HepG2 (cell line): ENCODE measurements around the gene IL1RL1. TPM values are rescaled to one million over a fixed set of nuclear protein-coding genes. Genes with fewer than 3 reads are reported as not detected.

Experiments
- ATAC-seq: fragments of 200-7000 bp; cut with Tn5 transposase; 3 replicates; pipeline ENCODE4 v1.9.1; 2020; ENCODE audit warnings: mild to moderate bottlenecking, moderate library complexity
- BruUV-seq: library from RNA; stranded (reverse); fragments of 400-500 nt; replicated peaks from 2 replicates; lab custom pipeline; 2021; lab: Mats Ljungman, UMichigan
- CTCF ChIA-PET: fragments of 300-600 bp; formaldehyde crosslinking; extraction: SDS; loops from one replicate; lab custom pipeline; 2021; ENCODE audit warnings: low total read pairs, inconsistent platforms, low intra/inter-chr PET ratio; lab: Yijun Ruan, JAX
- POLR2A ChIA-PET: fragments of 350-600 bp; sonication (Branson Sonifier 250); formaldehyde crosslinking; loops from one replicate; lab custom pipeline; 2020; ENCODE audit warnings: antibody characterized with exemption, inconsistent platforms; lab: Yijun Ruan, JAX
- DNase-seq: peaks from one replicate; pipeline ENCODE4 v3.0.0-alpha.2; 2015; ENCODE audit warnings: low spot score
- FAIRE-seq: peaks from 3 replicates; lab custom pipeline; 2011; peaks lifted over from hg19 to GRCh38; lab: Jason Lieb, UNC
- H2AFZ ChIP-seq: one replicate; pipeline ENCODE4 v1.6.1; 2011; ENCODE audit warnings: low read length, inconsistent platforms
- H3K27ac ChIP-seq: fragments of 300-600 bp; 3 replicates; pipeline ENCODE4 v1.8.0; 2011; ENCODE audit warnings: mixed run types, mild to moderate bottlenecking, mixed read lengths, low read length, inconsistent platforms; ENCODE audit not compliant: insufficient read depth; ENCODE audit errors: extremely low read length
- H3K27me3 ChIP-seq, 2 experiments: fragments of 200-600 bp in 1 of 2; 2 replicates in 1 of 2; 3 replicates in 1 of 2; pipeline versions ENCODE4 v1.6.0 to v1.8.0; 2011; ENCODE audit warnings: low read length in 2 of 2, mild to moderate bottlenecking in 2 of 2, moderate library complexity in 2 of 2, inconsistent platforms in 1 of 2; ENCODE audit not compliant: insufficient read depth in 2 of 2, control insufficient read depth in 1 of 2
- H3K36me3 ChIP-seq, 2 experiments: fragments of 200-600 bp in 1 of 2; replicated peaks in 1 of 2; 2 replicates in 1 of 2; 3 replicates in 1 of 2; pipeline versions ENCODE4 v1.5.1 to v1.8.0; 2011; ENCODE audit warnings: low read length in 2 of 2, inconsistent platforms in 1 of 2; ENCODE audit not compliant: insufficient read depth in 2 of 2, control insufficient read depth in 1 of 2
- H3K4me1 ChIP-seq: 2 replicates; pipeline ENCODE4 v1.5.1; 2012; ENCODE audit warnings: low read length, inconsistent platforms; ENCODE audit not compliant: insufficient read depth
- H3K4me2 ChIP-seq: 2 replicates; pipeline ENCODE4 v1.6.0; 2011; ENCODE audit warnings: low read depth, low read length, inconsistent platforms
- H3K4me3 ChIP-seq, 3 experiments: fragments of 200-600 bp in 1 of 3; sonication (generic), shearing (Covaris generic) in 1 of 3; replicated peaks in 1 of 3; 2 replicates each; pipeline ENCODE4 v1.5.1; 2011 to 2016; ENCODE audit warnings: low read length in 3 of 3, inconsistent platforms in 2 of 3, low read depth in 2 of 3, mild to moderate bottlenecking in 2 of 3, control low read depth in 1 of 3, mixed read lengths in 1 of 3; ENCODE audit not compliant: insufficient read depth in 1 of 3
- H3K79me2 ChIP-seq: one replicate; pipeline ENCODE4 v1.6.1; 2011; ENCODE audit warnings: low read length, inconsistent platforms; ENCODE audit not compliant: insufficient read depth
- H3K9ac ChIP-seq: 2 replicates; pipeline ENCODE4 v1.6.0; 2011; ENCODE audit warnings: mild to moderate bottlenecking, low read depth, low read length, inconsistent platforms; ENCODE audit not compliant: insufficient read depth
- H3K9me3 ChIP-seq: 2 replicates; pipeline ENCODE4 v1.5.1; 2012; ENCODE audit warnings: mild to moderate bottlenecking, low read length
- H4K20me1 ChIP-seq: 2 replicates; pipeline ENCODE4 v1.6.0; 2011; ENCODE audit warnings: inconsistent platforms, mild to moderate bottlenecking, low read length, moderate library complexity; ENCODE audit not compliant: insufficient read depth
- AHDC1 ChIP-seq: sonication (generic); formaldehyde crosslinking; IDR thresholded peaks from 2 replicates; pipeline ENCODE4 v1.5.1; 2020; ENCODE audit warnings: mild to moderate bottlenecking, missing genetic modification reagents, borderline replicate concordance
- EEA1 ChIP-seq: sonication (generic); formaldehyde crosslinking; IDR thresholded peaks from 2 replicates; pipeline ENCODE4 v1.5.1; 2020; ENCODE audit warnings: mild to moderate bottlenecking, missing genetic modification reagents, borderline replicate concordance
- FOSL2 ChIP-seq: sonication (generic); formaldehyde crosslinking; IDR thresholded peaks from 2 replicates; pipeline ENCODE4 v1.4.0; 2020; ENCODE audit warnings: missing genetic modification reagents
- KAT7 ChIP-seq: IDR thresholded peaks from 2 replicates; pipeline ENCODE4 v1.6.1; 2018; ENCODE audit warnings: borderline replicate concordance, missing compliant biosample characterization
- KLF6 ChIP-seq: IDR thresholded peaks from 2 replicates; pipeline ENCODE4 v1.8.0; 2016; ENCODE audit warnings: missing biosample characterization, missing genetic modification reagents
- MED13 ChIP-seq: sonication (generic); formaldehyde crosslinking; IDR thresholded peaks from 2 replicates; pipeline ENCODE4 v1.5.0; 2020; ENCODE audit warnings: missing genetic modification reagents
- RFX5 ChIP-seq: IDR thresholded peaks from 2 replicates; pipeline ENCODE4 v1.6.1; 2011; ENCODE audit warnings: low read depth, low read length, improper control_type of control experiment
- SNAPC5 ChIP-seq: sonication (generic); formaldehyde crosslinking; IDR thresholded peaks from 2 replicates; pipeline ENCODE4 v1.8.1; 2023; ENCODE audit warnings: mild to moderate bottlenecking, missing genetic modification reagents, borderline replicate concordance
- TIGD3 ChIP-seq: sonication (generic); formaldehyde crosslinking; IDR thresholded peaks from 2 replicates; pipeline ENCODE4 v1.5.1; 2020; ENCODE audit warnings: mild to moderate bottlenecking, missing genetic modification reagents, borderline replicate concordance
- ZNF562 ChIP-seq: sonication (generic); formaldehyde crosslinking; IDR thresholded peaks from 2 replicates; pipeline ENCODE4 v1.8.0; 2022; ENCODE audit warnings: missing genetic modification reagents, borderline replicate concordance
- ZNF567 ChIP-seq: sonication (generic); formaldehyde crosslinking; IDR thresholded peaks from 2 replicates; pipeline ENCODE4 v1.8.1; 2023; ENCODE audit warnings: mild to moderate bottlenecking, missing genetic modification reagents, borderline replicate concordance
- ZNF576 ChIP-seq: sonication (generic); formaldehyde crosslinking; IDR thresholded peaks from 2 replicates; pipeline ENCODE4 v1.4.0; 2020; ENCODE audit warnings: mild to moderate bottlenecking, missing genetic modification reagents
- ZNF639 ChIP-seq: conservative IDR thresholded peaks from 2 replicates; pipeline ENCODE4 v1.6.1; 2018; ENCODE audit warnings: missing genetic modification reagents
- in situ Hi-C: cut with HindIII; loops from 2 replicates; pipeline ENCODE4 v1.10.0; 2017; ENCODE audit warnings: low pct_unique_long_range_greater_than_20kb; ENCODE audit not compliant: extremely low pct_ligation_motif_present
- intact Hi-C: fragments of 100-400 bp; cut with micrococcal nuclease; formaldehyde crosslinking; loops from one replicate; pipeline ENCODE4 v1.10.0; 2022; ENCODE audit not compliant: unreplicated experiment
- polyA plus RNA-seq, 8 experiments: library from polyadenylated mRNA; depleted of rRNA in 3 of 8; stranded (reverse) in 7 of 8; unstranded in 1 of 8; fragments of >200 nt; fragmentation: Illumina TruSeq in 4 of 8; extraction: Trizol in 4 of 8; gene quantifications; 2 replicates each; pipeline versions ENCODE4 v1.2.1 to v1.2.3, GENCODE V29; 2011 to 2016; ENCODE audit warnings: low read depth in 4 of 8, missing spikeins in 1 of 8, mixed read lengths in 1 of 8; ENCODE audit not compliant: insufficient read depth in 1 of 8
- total RNA-seq, 5 experiments: library from RNA; depleted of rRNA; stranded (reverse); fragments of >200 nt; fragmentation: Illumina TruSeq; extraction: Trizol; gene quantifications; 2 replicates each; pipeline ENCODE4 v1.2.3, GENCODE V29; 2016; ENCODE audit warnings: low read depth in 1 of 5
- TF ChIP-seq, protein P1 (sequence below): sonication (generic); formaldehyde crosslinking; conservative IDR thresholded peaks from 2 replicates; pipeline ENCODE4 v1.8.1; 2023; ENCODE audit warnings: missing genetic modification reagents
- TF ChIP-seq, protein P2 (sequence below): IDR thresholded peaks from 2 replicates; pipeline ENCODE4 v1.6.1; 2016

IL1RL1 gene
- total and polyA plus RNA-seq, 2 of the 13 experiments (the other 11 are each of a cell fraction or from before 2014, with no cell fraction given) = 0.02 to 0.03 TPM

- CTCF ChIA-PET = no interaction called here
- H3K4me3 ChIP-seq = no peak overlapping the region
- H3K27ac ChIP-seq = no peak overlapping the region
- H4K20me1 ChIP-seq = no peaks in the 10 kb centered on the region
- in situ Hi-C loops = no loop called here
- H3K79me2 ChIP-seq = no peaks in the 10 kb centered on the region
- FAIRE-seq (no peak), DNase-seq (no peak), ATAC-seq (no peak)
- H3K9ac ChIP-seq = no peak overlapping the region
- no peak overlapping the region for H2AFZ ChIP-seq
- no peaks in the 10 kb centered on the region for H3K9me3 ChIP-seq
- H3K36me3 ChIP-seq = no peaks in the 10 kb centered on the region
- POLR2A ChIA-PET = no interaction called here
- H3K27me3 ChIP-seq = peaks cover 0 to 7% of the 10 kb centered on the region in 2 experiments; a peak in 1 of 5 replicates
- H3K4me1 ChIP-seq = no peaks in the 10 kb centered on the region
- no TSS peak for BruUV-seq
- H3K4me2 ChIP-seq = no peak overlapping the region
- intact Hi-C loops = no loop called here
- TF ChIP-seq ZNF576 (CRISPR knock-in tag) = no peak
- no peak for TF ChIP-seq KLF6 (CRISPR knock-in tag)
- TF ChIP-seq RFX5 = no peak
- TF ChIP-seq KAT7 (CRISPR knock-in tag) = no peak
- no peak for TF ChIP-seq ZNF639
- TF ChIP-seq ZNF562 = no peak
- TF ChIP-seq, protein P1, sequence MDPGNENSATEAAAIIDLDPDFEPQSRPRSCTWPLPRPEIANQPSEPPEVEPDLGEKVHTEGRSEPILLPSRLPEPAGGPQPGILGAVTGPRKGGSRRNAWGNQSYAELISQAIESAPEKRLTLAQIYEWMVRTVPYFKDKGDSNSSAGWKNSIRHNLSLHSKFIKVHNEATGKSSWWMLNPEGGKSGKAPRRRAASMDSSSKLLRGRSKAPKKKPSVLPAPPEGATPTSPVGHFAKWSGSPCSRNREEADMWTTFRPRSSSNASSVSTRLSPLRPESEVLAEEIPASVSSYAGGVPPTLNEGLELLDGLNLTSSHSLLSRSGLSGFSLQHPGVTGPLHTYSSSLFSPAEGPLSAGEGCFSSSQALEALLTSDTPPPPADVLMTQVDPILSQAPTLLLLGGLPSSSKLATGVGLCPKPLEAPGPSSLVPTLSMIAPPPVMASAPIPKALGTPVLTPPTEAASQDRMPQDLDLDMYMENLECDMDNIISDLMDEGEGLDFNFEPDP (CRISPR knock-in tag) = no peak
- no peak for TF ChIP-seq EEA1 (CRISPR knock-in tag)
- TF ChIP-seq AHDC1 = no peak
- no peak for TF ChIP-seq TIGD3 (CRISPR knock-in tag)
- TF ChIP-seq FOSL2 (CRISPR knock-in tag) = no peak
- TF ChIP-seq SNAPC5 (CRISPR knock-in tag) = no peak
- TF ChIP-seq, protein P2, sequence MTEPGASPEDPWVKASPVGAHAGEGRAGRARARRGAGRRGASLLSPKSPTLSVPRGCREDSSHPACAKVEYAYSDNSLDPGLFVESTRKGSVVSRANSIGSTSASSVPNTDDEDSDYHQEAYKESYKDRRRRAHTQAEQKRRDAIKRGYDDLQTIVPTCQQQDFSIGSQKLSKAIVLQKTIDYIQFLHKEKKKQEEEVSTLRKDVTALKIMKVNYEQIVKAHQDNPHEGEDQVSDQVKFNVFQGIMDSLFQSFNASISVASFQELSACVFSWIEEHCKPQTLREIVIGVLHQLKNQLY (CRISPR knock-in tag) = no peak
- TF ChIP-seq MED13 (CRISPR knock-in tag) = no peak
- no peak for TF ChIP-seq ZNF567 (CRISPR knock-in tag)
Observed at GRCh38 chr2:102290594-102290993, 20.8 kb upstream of the IL1RL1 start.
